HepG2 (cell line): ENCODE results near the gene IGFALS. TPM values are rescaled to one million over a fixed set of nuclear protein-coding genes. Genes with fewer than 3 reads are reported as not detected.

ENCODE experiments used
- CHD2 ChIP-seq: IDR thresholded peaks from 2 replicates; pipeline ENCODE4 v1.6.1; 2011; ENCODE audit warnings: low read depth, low read length, improper control_type of control experiment
- ELF4 ChIP-seq: sonication (generic); formaldehyde crosslinking; IDR thresholded peaks from 2 replicates; pipeline ENCODE4 v1.5.0; 2020; ENCODE audit warnings: missing genetic modification reagents, mild to moderate bottlenecking, moderate library complexity, borderline replicate concordance
- HDAC1 ChIP-seq: sonication (generic); formaldehyde crosslinking; IDR thresholded peaks from 2 replicates; pipeline ENCODE4 v1.5.1; 2020; ENCODE audit warnings: mild to moderate bottlenecking, missing genetic modification reagents
- HNRNPUL1 ChIP-seq: fragments of 200-400 bp; formaldehyde crosslinking; IDR thresholded peaks from 2 replicates; pipeline ENCODE4 v1.6.1; 2017; ENCODE audit warnings: low read depth, mild to moderate bottlenecking, low read length, moderate library complexity
- SCMH1 ChIP-seq: sonication (generic); formaldehyde crosslinking; IDR thresholded peaks from 2 replicates; pipeline ENCODE4 v1.9.0; 2021; ENCODE audit warnings: missing genetic modification reagents, mild to moderate bottlenecking, borderline replicate concordance
- U2AF1 ChIP-seq: fragments of 200-400 bp; formaldehyde crosslinking; optimal IDR thresholded peaks from 2 replicates; pipeline ENCODE3; 2017; ENCODE audit warnings: mild to moderate bottlenecking, low read depth, low read length
- ZNF446 ChIP-seq: sonication (generic); formaldehyde crosslinking; IDR thresholded peaks from 2 replicates; pipeline ENCODE4 v1.5.0; 2020; ENCODE audit warnings: mild to moderate bottlenecking, missing genetic modification reagents
- ZNF570 ChIP-seq: sonication (generic); formaldehyde crosslinking; IDR thresholded peaks from 2 replicates; pipeline ENCODE4 v1.4.0; 2020; ENCODE audit warnings: mild to moderate bottlenecking, missing genetic modification reagents, borderline replicate concordance
- ZNF841 ChIP-seq: sonication (generic); formaldehyde crosslinking; IDR thresholded peaks from 2 replicates; pipeline ENCODE4 v1.8.1; 2023; ENCODE audit warnings: missing genetic modification reagents, borderline replicate concordance
- polyA plus RNA-seq, 8 experiments: library from polyadenylated mRNA; depleted of rRNA in 3 of 8; stranded (reverse) in 7 of 8; unstranded in 1 of 8; fragments of >200 nt; fragmentation: Illumina TruSeq in 4 of 8; extraction: Trizol in 4 of 8; gene quantifications; 2 replicates each; pipeline versions ENCODE4 v1.2.1 to v1.2.3, GENCODE V29; 2011 to 2016; ENCODE audit warnings: low read depth in 4 of 8, missing spikeins in 1 of 8, mixed read lengths in 1 of 8; ENCODE audit not compliant: insufficient read depth in 1 of 8
- total RNA-seq, 5 experiments: library from RNA; depleted of rRNA; stranded (reverse); fragments of >200 nt; fragmentation: Illumina TruSeq; extraction: Trizol; gene quantifications; 2 replicates each; pipeline ENCODE4 v1.2.3, GENCODE V29; 2016; ENCODE audit warnings: low read depth in 1 of 5
- TF ChIP-seq, protein P1 (sequence below): IDR thresholded peaks from 2 replicates; pipeline ENCODE4 v1.6.1; 2012; ENCODE audit warnings: inconsistent platforms
- TF ChIP-seq, protein P2 (sequence below): sonication (generic); formaldehyde crosslinking; IDR thresholded peaks from 2 replicates; pipeline ENCODE4 v1.4.0; 2020; ENCODE audit warnings: missing genetic modification reagents
- TF ChIP-seq, protein P3 (sequence below): sonication (generic); formaldehyde crosslinking; IDR thresholded peaks from 2 replicates; pipeline ENCODE4 v1.4.0; 2020; ENCODE audit warnings: missing genetic modification reagents, borderline replicate concordance
- TF ChIP-seq, protein P4 (sequence below): IDR thresholded peaks from 2 replicates; pipeline ENCODE4 v1.6.1; 2012; ENCODE audit warnings: low read length, improper control_type of control experiment
- TF ChIP-seq, protein P5 (sequence below): sonication (generic); formaldehyde crosslinking; IDR thresholded peaks from 2 replicates; pipeline ENCODE4 v1.4.0; 2020; ENCODE audit warnings: missing genetic modification reagents
- TF ChIP-seq, protein P6 (sequence below): sonication (generic); formaldehyde crosslinking; IDR thresholded peaks from 2 replicates; pipeline ENCODE4 v1.4.0; 2020; ENCODE audit warnings: missing genetic modification reagents

IGFALS gene
- total and polyA plus RNA-seq, 2 of the 13 experiments (the other 11 are each of a cell fraction or from before 2014, with no cell fraction given), result 0.34 to 2.4 TPM

DNA sequence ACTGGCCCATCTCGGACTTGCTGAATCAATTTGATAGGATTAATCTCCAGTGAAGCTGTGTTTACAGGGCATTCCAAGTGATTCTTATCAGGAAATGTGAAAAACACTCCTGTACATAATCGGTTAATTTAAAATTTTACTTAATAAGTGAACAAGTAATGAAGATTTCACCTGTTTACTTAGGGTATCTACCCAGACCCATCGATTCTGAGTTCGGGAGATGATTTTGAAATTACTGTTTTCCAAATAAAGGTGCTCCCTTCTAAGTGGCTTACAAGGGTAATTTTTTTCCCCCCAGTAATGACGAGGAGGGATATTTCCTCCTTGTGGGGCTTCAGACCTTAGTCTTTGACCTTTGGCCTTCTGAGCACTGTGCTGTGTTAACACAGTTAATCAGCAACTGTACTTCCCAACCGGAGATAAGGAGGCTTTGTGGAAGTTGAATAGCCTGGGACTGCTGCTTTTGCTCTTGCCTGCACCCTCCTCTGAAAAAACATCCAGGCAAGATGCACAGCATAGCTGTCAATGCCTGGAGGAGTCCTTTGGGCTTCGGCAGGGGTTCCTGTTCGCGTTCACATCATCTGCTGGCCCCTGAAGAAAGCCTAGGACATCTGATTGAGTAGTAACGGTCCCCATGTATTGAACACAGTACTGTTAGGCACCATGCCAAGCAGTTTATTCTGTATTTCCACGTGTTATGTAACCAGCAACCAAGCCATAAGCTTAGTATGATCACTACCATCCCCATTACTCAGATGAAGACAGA lies 35.3 kb upstream of the IGFALS start (continued):
- TF ChIP-seq CHD2 (no peak), ZNF446 (no peak), HDAC1 (CRISPR knock-in tag) (peak; percentile 66; the same call in 1 of the 2 replicates), U2AF1 (no peak), ZNF841 (CRISPR knock-in tag) (no peak), HNRNPUL1 (no peak), SCMH1 (CRISPR knock-in tag) (no peak), ELF4 (CRISPR knock-in tag) (no peak), ZNF570 (CRISPR knock-in tag) (no peak)
- TF ChIP-seq, protein P1, sequence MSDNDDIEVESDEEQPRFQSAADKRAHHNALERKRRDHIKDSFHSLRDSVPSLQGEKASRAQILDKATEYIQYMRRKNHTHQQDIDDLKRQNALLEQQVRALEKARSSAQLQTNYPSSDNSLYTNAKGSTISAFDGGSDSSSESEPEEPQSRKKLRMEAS, result no peak
- TF ChIP-seq, protein P2, sequence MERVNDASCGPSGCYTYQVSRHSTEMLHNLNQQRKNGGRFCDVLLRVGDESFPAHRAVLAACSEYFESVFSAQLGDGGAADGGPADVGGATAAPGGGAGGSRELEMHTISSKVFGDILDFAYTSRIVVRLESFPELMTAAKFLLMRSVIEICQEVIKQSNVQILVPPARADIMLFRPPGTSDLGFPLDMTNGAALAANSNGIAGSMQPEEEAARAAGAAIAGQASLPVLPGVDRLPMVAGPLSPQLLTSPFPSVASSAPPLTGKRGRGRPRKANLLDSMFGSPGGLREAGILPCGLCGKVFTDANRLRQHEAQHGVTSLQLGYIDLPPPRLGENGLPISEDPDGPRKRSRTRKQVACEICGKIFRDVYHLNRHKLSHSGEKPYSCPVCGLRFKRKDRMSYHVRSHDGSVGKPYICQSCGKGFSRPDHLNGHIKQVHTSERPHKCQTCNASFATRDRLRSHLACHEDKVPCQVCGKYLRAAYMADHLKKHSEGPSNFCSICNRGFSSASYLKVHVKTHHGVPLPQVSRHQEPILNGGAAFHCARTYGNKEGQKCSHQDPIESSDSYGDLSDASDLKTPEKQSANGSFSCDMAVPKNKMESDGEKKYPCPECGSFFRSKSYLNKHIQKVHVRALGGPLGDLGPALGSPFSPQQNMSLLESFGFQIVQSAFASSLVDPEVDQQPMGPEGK (CRISPR knock-in tag), result peak; percentile 93
- TF ChIP-seq, protein P3, sequence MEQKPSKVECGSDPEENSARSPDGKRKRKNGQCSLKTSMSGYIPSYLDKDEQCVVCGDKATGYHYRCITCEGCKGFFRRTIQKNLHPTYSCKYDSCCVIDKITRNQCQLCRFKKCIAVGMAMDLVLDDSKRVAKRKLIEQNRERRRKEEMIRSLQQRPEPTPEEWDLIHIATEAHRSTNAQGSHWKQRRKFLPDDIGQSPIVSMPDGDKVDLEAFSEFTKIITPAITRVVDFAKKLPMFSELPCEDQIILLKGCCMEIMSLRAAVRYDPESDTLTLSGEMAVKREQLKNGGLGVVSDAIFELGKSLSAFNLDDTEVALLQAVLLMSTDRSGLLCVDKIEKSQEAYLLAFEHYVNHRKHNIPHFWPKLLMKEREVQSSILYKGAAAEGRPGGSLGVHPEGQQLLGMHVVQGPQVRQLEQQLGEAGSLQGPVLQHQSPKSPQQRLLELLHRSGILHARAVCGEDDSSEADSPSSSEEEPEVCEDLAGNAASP (CRISPR knock-in tag), result 0 out of 2 replicates have a peak, but pooled peaks have one; percentile 27
- TF ChIP-seq, protein P4, sequence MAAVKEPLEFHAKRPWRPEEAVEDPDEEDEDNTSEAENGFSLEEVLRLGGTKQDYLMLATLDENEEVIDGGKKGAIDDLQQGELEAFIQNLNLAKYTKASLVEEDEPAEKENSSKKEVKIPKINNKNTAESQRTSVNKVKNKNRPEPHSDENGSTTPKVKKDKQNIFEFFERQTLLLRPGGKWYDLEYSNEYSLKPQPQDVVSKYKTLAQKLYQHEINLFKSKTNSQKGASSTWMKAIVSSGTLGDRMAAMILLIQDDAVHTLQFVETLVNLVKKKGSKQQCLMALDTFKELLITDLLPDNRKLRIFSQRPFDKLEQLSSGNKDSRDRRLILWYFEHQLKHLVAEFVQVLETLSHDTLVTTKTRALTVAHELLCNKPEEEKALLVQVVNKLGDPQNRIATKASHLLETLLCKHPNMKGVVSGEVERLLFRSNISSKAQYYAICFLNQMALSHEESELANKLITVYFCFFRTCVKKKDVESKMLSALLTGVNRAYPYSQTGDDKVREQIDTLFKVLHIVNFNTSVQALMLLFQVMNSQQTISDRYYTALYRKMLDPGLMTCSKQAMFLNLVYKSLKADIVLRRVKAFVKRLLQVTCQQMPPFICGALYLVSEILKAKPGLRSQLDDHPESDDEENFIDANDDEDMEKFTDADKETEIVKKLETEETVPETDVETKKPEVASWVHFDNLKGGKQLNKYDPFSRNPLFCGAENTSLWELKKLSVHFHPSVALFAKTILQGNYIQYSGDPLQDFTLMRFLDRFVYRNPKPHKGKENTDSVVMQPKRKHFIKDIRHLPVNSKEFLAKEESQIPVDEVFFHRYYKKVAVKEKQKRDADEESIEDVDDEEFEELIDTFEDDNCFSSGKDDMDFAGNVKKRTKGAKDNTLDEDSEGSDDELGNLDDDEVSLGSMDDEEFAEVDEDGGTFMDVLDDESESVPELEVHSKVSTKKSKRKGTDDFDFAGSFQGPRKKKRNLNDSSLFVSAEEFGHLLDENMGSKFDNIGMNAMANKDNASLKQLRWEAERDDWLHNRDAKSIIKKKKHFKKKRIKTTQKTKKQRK, result no peak
- TF ChIP-seq, protein P5, sequence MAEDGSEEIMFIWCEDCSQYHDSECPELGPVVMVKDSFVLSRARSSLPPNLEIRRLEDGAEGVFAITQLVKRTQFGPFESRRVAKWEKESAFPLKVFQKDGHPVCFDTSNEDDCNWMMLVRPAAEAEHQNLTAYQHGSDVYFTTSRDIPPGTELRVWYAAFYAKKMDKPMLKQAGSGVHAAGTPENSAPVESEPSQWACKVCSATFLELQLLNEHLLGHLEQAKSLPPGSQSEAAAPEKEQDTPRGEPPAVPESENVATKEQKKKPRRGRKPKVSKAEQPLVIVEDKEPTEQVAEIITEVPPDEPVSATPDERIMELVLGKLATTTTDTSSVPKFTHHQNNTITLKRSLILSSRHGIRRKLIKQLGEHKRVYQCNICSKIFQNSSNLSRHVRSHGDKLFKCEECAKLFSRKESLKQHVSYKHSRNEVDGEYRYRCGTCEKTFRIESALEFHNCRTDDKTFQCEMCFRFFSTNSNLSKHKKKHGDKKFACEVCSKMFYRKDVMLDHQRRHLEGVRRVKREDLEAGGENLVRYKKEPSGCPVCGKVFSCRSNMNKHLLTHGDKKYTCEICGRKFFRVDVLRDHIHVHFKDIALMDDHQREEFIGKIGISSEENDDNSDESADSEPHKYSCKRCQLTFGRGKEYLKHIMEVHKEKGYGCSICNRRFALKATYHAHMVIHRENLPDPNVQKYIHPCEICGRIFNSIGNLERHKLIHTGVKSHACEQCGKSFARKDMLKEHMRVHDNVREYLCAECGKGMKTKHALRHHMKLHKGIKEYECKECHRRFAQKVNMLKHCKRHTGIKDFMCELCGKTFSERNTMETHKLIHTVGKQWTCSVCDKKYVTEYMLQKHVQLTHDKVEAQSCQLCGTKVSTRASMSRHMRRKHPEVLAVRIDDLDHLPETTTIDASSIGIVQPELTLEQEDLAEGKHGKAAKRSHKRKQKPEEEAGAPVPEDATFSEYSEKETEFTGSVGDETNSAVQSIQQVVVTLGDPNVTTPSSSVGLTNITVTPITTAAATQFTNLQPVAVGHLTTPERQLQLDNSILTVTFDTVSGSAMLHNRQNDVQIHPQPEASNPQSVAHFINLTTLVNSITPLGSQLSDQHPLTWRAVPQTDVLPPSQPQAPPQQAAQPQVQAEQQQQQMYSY (CRISPR knock-in tag), result no peak
- TF ChIP-seq, protein P6, sequence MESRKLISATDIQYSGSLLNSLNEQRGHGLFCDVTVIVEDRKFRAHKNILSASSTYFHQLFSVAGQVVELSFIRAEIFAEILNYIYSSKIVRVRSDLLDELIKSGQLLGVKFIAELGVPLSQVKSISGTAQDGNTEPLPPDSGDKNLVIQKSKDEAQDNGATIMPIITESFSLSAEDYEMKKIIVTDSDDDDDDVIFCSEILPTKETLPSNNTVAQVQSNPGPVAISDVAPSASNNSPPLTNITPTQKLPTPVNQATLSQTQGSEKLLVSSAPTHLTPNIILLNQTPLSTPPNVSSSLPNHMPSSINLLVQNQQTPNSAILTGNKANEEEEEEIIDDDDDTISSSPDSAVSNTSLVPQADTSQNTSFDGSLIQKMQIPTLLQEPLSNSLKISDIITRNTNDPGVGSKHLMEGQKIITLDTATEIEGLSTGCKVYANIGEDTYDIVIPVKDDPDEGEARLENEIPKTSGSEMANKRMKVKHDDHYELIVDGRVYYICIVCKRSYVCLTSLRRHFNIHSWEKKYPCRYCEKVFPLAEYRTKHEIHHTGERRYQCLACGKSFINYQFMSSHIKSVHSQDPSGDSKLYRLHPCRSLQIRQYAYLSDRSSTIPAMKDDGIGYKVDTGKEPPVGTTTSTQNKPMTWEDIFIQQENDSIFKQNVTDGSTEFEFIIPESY, result no peak
